UCSD-AML1 (cell line): ENCODE measurements around the gene TMED1.
A peak's percentile ranks its signal among the peaks of the same experiment; 100 is the strongest.
"Not testable (repeated sequence)": the region's sequence is repeated elsewhere in the genome, so short reads cannot be mapped to it uniquely, and the experiment has no call there.

Experiments used
- DNase-seq: peaks from one replicate; lab custom pipeline; 2025; ENCODE audit not compliant: unreplicated experiment; lab: John Stamatoyannopoulos, UW

TMED1 gene

GRCh38 chr19:10835754-10836478 is at the start of gene TMED1:
Gene TMED1 (minus strand): TSS chr19:10836212. CDS start chr19:10836191, 21 bp downstream.
- peak; percentile 99 for DNase-seq

- DNase-seq, result no peak
These were observed 49.5 kb upstream of the TMED1 start for GRCh38 chr19:10885201-10886169.

- no peak for DNase-seq
These were observed 48.3 kb upstream of the TMED1 start for GRCh38 chr19:10884274-10884673.

GRCh38 chr19:10882108-10882457 is 46.1 kb upstream of the TMED1 start:
- no peak for DNase-seq

GRCh38 chr19:10881403-10882107 is 45.5 kb upstream of the TMED1 start:
- no peak for DNase-seq

GRCh38 chr19:10878253-10878652 is 42.2 kb upstream of the TMED1 start:
- DNase-seq, result no peak

GRCh38 chr19:10877608-10878007 is 41.6 kb upstream of the TMED1 start:
- DNase-seq, result not testable (repeated sequence)

GRCh38 chr19:10876459-10877240 is 40.6 kb upstream of the TMED1 start:
- peak; percentile 32 for DNase-seq

GRCh38 chr19:10874024-10874423 is 38.0 kb upstream of the TMED1 start:
- DNase-seq, result no peak

- DNase-seq, result no peak
These were observed 36.6 kb upstream of the TMED1 start for GRCh38 chr19:10872546-10873107.

- peak; percentile 31 for DNase-seq
These were observed 35.9 kb upstream of the TMED1 start for GRCh38 chr19:10871711-10872545.

GRCh38 chr19:10870955-10871603 is 35.1 kb upstream of the TMED1 start, which contains the start of gene CARM1:
Gene CARM1 (plus strand): TSS chr19:10871553. CDS start chr19:10871703, 150 bp downstream.
- DNase-seq, result peak; percentile 100

GRCh38 chr19:10870501-10870954 is 34.5 kb upstream of the TMED1 start:
- DNase-seq, result no peak

- not testable (repeated sequence) for DNase-seq
These were observed 33.9 kb upstream of the TMED1 start for GRCh38 chr19:10869872-10870311.

- DNase-seq, result no peak
These were observed 33.0 kb upstream of the TMED1 start for GRCh38 chr19:10868872-10869547.

GRCh38 chr19:10866495-10866894 is 30.5 kb upstream of the TMED1 start:
- no peak for DNase-seq

GRCh38 chr19:10864538-10864899 is 28.5 kb upstream of the TMED1 start:
- DNase-seq, result peak; percentile 72

- DNase-seq, result no peak
These were observed 27.2 kb upstream of the TMED1 start for GRCh38 chr19:10863107-10863717.
